Activated CD8-positive, alpha-beta memory T cell treated with anti-CD3 and anti-CD28 coated beads for 4 hours (primary cell): Measurements from ENCODE around the gene SOS1.
"Not testable (repeated sequence)": the region's sequence is repeated elsewhere in the genome, so short reads cannot be mapped to it uniquely, and the experiment has no call there.

Experiments used
- DNase-seq, 2 donors: peaks; one replicate each; pipeline ENCODE4 v3.0.0-alpha.2; 2020; ENCODE audit warnings: low read depth in 2 of 2

SOS1 gene

DNA sequence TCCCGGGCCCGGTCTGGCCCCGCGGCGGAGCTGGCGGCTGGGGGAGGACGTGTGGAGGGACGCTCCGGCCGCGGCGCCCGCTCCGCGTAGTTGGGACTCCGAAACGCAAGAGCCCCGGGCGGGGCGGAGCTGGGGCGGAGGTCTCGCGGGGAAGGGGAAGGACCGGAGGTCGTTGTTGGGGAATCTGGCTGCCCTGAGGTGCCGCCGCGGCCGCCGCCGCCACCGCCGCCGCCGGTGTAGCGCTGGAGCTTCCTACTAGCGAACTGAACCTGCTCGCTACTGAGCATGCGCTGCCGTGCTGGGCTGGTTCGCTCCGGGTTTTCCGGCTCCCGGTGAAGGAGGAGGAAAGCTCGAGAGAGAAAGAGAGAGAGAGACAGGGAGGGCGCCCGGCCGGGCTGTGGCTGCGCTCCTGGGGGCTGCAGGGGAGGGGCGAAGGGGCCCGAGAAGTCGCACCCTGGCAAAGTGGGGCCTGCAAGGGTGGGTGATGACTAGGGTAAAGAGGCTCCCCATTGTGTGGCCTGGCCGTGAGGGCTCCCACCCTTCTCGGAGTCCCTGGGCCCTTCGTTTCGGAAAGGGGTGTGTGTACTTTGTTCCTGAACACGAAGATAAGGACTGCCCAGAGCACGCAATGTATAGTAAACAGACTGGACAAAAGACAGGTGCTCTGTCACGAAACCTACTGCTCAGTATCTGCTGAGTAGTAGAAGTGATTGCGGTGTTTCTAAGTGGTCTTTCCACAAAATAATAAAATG is at the start of gene SOS1:
SOS1 (minus strand) TSS at position 281 of the 752 bp plus-strand sequence. CDS start 629 bp downstream, outside the sequence.
- DNase-seq, result peak; percentile 82 to 83

DNA sequence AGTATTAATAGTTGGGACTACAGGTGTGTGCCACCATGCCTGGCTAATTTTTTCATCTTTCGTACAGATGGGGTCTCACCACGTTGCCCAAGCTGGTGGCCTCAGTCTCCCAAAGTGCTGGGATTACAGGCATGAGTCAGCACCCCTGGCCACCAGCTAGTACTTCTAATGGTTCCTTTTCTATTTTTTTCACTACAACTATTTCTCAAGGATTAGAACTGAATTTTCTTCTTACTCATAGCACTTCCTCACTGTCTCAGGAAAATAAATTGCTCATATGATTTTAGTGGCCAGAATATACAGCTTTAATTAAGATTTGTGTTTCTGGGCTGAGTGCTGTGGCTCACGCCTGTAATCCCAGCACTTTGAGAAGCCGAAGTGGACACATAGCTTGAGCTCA is 43.2 kb upstream of the SOS1 start:
- DNase-seq, result no peak

- DNase-seq, result no peak
These were observed 40.1 kb upstream of the SOS1 start for GRCh38 chr2:39160982-39161381.

DNA sequence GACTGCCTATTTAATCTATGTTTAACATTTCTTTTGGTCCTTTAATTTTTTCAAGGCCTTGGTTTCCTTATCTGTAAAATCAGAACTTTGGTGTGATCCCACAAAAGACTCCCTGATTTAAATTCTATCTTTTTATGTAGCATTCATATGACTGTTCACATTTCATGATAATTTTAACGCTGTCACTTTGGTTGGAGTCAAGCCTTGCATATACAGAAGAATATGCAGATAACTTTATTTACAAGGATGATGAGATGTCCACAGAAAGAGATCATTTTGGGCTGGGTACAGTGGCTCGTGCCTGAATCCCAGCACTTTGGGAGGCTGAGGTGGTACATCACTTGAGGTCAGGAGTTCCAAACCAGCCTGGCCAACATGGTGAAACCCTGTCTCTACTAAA is 38.4 kb upstream of the SOS1 start:
- no peak for DNase-seq

- DNase-seq, result no peak
These were observed 37.5 kb upstream of the SOS1 start for GRCh38 chr2:39158351-39158750.

DNA sequence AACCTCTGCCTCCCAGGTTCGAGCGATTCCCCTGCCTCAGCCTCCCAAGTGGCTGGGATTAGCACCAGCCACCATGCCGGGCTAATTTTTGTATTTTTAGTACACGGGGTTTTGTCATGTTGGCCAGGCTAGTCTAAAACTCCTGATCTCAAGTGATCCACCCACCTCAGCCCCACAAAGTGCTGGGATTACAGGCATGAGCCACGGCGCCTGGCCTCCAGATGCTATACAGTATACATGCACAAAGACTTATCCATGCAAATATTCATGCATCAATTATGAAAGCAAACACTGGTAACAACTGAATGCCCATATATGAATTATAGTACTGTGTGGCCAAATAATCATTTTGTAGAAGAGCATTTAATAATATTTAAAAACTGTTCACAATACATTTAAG is 36.0 kb upstream of the SOS1 start:
- no peak for DNase-seq

GRCh38 chr2:39156107-39156506 is 35.3 kb upstream of the SOS1 start:
- DNase-seq, result no peak

DNA sequence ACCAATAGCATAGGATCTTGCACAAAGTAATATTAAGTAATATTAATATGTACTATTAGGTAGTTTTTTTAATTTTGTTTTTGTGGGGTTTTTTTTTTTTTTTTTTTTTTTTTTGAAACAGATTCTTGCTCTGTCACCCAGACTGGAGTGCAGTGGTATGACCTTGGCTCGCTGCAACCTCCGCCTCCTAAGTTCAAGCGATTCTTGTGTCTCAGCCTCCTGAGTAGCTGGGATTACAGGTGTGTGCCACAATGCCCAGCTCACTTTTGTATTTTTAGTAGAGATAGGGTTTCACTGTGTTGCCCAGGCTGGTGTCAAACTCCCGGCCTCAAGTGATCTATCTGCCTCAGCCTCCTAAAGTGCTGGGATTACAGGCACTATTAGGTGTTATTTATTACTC is 34.7 kb upstream of the SOS1 start:
- not testable (repeated sequence) for DNase-seq

DNA sequence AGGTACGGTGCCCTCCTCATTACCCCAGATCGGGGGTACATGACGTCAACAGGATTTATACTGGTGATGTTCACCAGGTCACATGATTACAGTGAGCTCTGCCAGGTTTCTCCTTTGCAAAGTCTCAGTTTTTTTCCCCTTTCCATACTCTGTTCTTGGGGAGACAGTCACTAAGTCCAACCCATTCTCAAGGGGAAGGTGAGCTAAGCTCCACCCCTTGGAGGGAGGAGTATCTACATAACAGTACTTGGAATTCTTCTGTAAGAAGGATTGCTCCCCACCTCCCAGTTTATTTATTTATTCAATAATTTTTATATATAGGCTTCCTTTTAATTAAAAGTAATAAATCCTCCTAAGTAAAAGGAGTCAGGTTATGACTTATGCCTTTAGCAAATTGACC is 34.1 kb upstream of the SOS1 start:
- no peak for DNase-seq

DNA sequence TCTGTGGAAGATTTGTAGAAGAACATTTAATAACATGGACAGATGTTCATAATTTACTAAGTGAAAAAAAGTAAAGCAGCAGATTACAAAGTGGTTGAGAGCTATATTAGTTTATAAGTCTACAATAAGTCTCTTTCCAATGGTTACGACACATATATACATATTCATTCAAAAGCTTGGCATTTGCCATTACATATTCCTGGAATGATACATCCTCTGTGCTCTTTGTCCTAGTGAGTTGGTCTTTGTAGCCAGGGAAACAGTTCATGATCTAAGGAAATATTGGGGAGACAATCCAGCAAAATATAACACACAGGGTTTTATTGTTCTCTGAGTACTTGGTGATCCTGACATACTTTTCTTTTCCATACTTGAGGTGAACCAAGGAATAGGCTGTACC is 32.5 kb upstream of the SOS1 start:
- no peak for DNase-seq

- DNase-seq, result no peak
These were observed 31.7 kb upstream of the SOS1 start for GRCh38 chr2:39152504-39152903.

GRCh38 chr2:39150890-39151497 is 30.1 kb upstream of the SOS1 start:
- no peak for DNase-seq

- DNase-seq, result no peak
These were observed 29.3 kb upstream of the SOS1 start for GRCh38 chr2:39150102-39150562.

DNA sequence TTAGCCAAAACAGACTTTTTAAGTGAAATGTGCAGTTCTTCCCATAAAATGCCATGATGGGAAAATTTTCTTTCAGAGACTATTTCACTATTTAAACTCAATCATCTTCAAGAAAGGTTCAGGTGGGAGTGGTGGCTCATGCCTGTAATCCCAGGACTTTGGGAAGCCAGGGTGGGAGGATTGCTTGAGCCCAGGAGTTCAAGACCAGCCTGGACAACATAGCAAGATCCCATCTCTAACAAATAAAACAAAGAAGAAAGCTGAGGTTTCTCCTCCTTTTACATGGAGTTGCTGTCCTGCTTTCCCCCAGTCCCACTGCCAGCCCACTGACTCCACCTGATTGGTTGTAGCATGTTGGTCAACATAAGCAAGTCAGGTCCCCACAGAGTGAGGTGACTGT is 25.8 kb upstream of the SOS1 start:
- no peak for DNase-seq

GRCh38 chr2:39145906-39146421 is 25.1 kb upstream of the SOS1 start:
- no peak for DNase-seq

DNA sequence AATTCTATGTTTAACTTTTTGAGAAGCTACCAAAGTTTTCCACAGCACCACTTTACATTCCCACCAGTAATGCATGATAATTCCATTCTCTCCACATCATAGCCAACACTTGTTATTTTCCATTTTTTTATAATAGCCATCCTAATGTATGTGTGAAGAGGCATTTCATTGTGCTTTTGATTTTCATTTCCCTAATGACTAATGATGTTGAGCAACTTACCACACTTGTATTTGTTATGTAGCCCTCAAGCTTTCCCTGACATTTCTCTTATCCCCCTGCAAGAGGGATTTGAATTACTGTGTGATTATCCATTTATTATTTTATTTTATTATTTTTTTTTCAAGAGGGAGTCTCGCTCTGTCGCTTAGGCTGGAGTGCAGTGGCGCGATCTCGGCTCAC is 23.6 kb upstream of the SOS1 start:
- DNase-seq, result no peak

GRCh38 chr2:39142904-39143605 is 22.2 kb upstream of the SOS1 start:
- no peak for DNase-seq

DNA sequence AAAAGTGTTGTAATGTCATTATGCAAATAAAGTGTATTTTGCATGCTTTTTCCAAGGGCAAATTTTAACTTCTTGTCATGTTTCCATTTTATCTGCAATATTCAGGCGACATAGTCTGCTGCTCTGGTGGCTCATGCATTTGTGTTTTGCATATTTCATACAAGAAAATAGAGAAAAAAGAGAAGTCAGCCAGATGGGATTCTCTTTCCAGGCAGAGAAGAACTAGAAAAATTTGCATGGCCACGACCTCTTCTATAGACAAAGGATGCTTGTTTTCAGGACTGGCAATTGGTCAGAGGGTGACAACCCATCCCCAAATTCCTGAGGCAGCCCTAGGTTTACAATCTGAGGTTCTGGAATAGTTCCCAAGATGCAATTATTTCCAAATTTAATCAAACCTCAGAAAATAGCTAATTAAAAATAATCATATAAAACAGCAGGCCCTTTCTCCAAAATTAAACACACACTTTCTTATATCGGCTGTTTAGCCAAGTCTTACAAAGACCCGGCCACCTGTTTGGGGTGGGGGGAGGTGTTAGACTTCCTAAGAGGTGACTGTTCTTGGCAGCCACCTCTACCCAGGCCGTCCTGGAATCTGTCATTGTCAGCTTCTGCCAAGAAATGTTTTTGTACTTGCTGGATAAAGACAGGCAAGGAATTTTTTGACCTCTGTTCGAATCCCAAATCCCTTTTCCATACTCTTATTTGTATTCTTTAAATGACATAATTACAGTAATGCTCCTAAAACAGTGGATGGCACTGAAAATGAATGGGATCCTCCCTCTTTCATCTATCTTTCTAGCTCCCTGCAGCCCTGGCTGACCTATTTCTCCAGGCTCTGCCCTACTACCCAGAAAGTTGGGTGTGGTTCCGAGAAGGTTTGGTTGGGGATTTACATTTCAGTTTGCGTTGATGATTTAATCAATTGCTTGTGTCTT is 20.8 kb upstream of the SOS1 start:
- DNase-seq, result no peak

DNA sequence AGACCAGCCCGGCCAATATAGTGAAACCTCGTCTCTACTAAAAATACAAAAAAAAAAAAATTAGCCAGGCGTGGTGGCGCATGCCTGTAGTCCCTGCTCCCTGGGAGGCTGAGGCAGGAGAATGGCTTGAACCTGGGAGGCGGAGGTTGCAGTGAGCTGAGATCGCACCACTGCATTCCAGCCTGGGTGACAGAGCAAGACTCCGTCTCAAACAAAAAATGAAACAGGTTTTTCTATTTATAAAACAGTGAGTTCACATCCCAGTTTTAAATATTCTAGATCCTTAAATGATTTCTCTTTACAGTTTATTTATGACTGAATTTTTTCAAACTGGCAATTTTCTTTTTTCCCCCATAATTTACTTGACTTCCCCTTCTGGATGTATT is 20.1 kb upstream of the SOS1 start:
- DNase-seq, result not testable (repeated sequence)

DNA sequence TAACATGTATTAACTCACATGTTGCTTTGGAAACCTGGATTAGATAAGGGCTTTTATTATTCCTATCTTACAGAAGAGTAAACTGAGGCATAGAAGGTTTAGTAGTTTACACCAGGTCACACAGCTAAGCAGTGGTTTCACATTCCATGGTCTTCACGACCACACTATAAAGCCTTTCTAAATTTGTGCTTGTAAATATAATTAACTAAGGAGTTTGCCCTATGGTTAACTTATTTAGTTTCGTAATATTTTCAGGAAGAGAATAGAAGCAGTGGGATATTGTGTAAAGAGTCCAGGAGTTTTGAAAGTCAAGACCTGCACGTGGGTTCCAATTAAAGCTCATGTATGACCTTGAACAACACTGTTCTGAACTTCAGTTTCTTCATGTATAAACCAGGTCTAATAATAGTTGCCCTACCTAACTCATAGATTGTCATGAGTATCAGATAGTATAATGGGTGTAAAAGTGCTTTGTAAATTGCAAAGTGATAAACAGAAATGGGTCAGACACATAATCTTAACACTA is 19.5 kb upstream of the SOS1 start:
- no peak for DNase-seq

DNA sequence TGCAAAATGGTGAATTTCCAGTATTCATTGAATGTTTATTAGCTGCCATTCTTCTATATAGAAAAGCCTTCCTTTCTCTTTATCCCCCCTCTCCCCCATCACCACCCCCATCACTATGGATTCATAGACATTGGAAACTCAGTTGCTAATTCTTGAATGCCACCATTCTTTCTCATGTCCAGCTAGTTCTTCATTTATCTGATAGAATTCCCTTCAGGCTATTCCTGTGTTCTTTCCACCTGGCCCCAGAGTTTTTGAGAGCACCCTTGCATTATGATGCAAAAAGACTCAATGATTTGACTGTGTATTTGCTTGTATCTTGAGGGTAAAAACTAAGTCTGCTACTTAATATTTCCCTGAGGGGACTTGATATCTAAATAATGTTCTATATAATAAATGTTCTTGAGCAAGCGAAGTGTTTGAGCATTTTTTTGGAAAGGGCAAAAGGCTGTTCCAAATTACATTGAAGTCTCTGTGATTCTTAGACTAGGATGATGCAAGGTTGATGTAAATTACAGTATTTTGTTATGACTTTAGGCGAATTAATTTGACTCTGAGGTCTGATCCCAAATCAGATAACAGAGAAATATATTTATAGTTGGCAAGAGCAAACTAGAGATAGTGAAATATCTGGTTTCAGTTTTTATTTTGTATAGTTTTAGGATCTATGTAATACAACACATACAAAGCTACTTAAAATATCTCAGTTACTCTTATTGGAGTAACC is 18.8 kb upstream of the SOS1 start:
- no peak for DNase-seq
